HG02870 (cell line): ENCODE results near the gene MEIS2.

Source experiments
- ATAC-seq: cut with Tn5 transposase; IDR thresholded peaks from one replicate; pipeline ENCODE4 v1.9.1; 2021; ENCODE audit warnings: mild to moderate bottlenecking, moderate library complexity; ENCODE audit not compliant: unreplicated experiment

The MEIS2 gene

GRCh38 chr15:37041836-37042235, 58.5 kb downstream of the MEIS2 start:
- ATAC-seq = no peak

- peak; percentile 59 for ATAC-seq
Observed at GRCh38 chr15:37041042-37041441, 59.3 kb downstream of the MEIS2 start.

- ATAC-seq = no peak
Observed at GRCh38 chr15:37040072-37040742, 60.1 kb downstream of the MEIS2 start.

GRCh38 chr15:37038716-37039106, 61.6 kb downstream of the MEIS2 start:
- ATAC-seq = no peak

- ATAC-seq = no peak
Observed at GRCh38 chr15:37037850-37038715, 62.3 kb downstream of the MEIS2 start.

GRCh38 chr15:37037071-37037655, 63.2 kb downstream of the MEIS2 start:
- no peak for ATAC-seq

GRCh38 chr15:37034835-37035748, 65.3 kb downstream of the MEIS2 start:
- ATAC-seq = no peak

- no peak for ATAC-seq
Observed at GRCh38 chr15:37034392-37034791, 66.0 kb downstream of the MEIS2 start.

GRCh38 chr15:37032091-37032775, 68.1 kb downstream of the MEIS2 start:
- ATAC-seq = no peak

GRCh38 chr15:37031198-37031597, 69.2 kb downstream of the MEIS2 start:
- no peak for ATAC-seq

- ATAC-seq = no peak
Observed at GRCh38 chr15:37028625-37029296, 71.6 kb downstream of the MEIS2 start.

- no peak for ATAC-seq
Observed at GRCh38 chr15:37020852-37021251, 79.5 kb downstream of the MEIS2 start.

- ATAC-seq = no peak
Observed at GRCh38 chr15:37019479-37020433, 80.6 kb downstream of the MEIS2 start.

GRCh38 chr15:37017031-37017625, 83.2 kb downstream of the MEIS2 start:
- ATAC-seq = no peak

GRCh38 chr15:37016231-37016630, 84.1 kb downstream of the MEIS2 start:
- no peak for ATAC-seq

GRCh38 chr15:37015451-37015850, 84.9 kb downstream of the MEIS2 start:
- no peak for ATAC-seq

- no peak for ATAC-seq
Observed at GRCh38 chr15:37015035-37015434, 85.3 kb downstream of the MEIS2 start.

GRCh38 chr15:37014566-37014965, 85.8 kb downstream of the MEIS2 start:
- ATAC-seq = no peak
